ENCODE measurements around the gene GABARAPL2.
"Not testable (repeated sequence)": the region's sequence is repeated elsewhere in the genome, so short reads cannot be mapped to it uniquely, and the experiment has no call there.

GABARAPL2 gene

GRCh38 chr16:75537776-75538175 lies 28.4 kb upstream of the GABARAPL2 start:
- TF ChIP-seq CTCF (conservative IDR thresholded peaks at IDR 0.05; ENCODE audit: low read depth), result no peak
- no peak for DNase-seq (ENCODE audit: low spot score)
- ChIA-PET CTCF (interaction anchor here (0.6 kb wide), 1 partner anchor 27 kb away, joined by 3 read pairs; no protein-coding TSS in a partner anchor), POLR2A (ENCODE audit: low non-redundant PET) (no interaction called here)
- no peak overlapping the region for H3K27ac ChIP-seq

GRCh38 chr16:75538882-75539565 lies 27.2 kb upstream of the GABARAPL2 start:
- POLR2A ChIA-PET (ENCODE audit: low non-redundant PET); DNase-seq (ENCODE audit: low spot score); H3K27ac ChIP-seq: not testable (repeated sequence)
- CTCF ChIA-PET, result interaction anchor here (0.7 kb wide), 1 partner anchor 61 kb away, joined by 4 read pairs; no protein-coding TSS in a partner anchor

GRCh38 chr16:75541236-75541635 lies 24.9 kb upstream of the GABARAPL2 start:
- TF ChIP-seq CTCF (conservative IDR thresholded peaks at IDR 0.05; ENCODE audit: low read depth), result no peak
- ChIA-PET POLR2A (ENCODE audit: low non-redundant PET) (no interaction called here), CTCF (interaction anchor here (1.5 kb wide), 1 partner anchor 9 kb away, joined by 3 read pairs; no protein-coding TSS in a partner anchor)
- no peak overlapping the region for H3K27ac ChIP-seq
- DNase-seq (ENCODE audit: low spot score), result no peak

GRCh38 chr16:75542462-75542861 lies 23.7 kb upstream of the GABARAPL2 start:
- H3K27ac ChIP-seq; POLR2A ChIA-PET (ENCODE audit: low non-redundant PET); DNase-seq (ENCODE audit: low spot score); CTCF ChIA-PET: not testable (repeated sequence)

GRCh38 chr16:75545879-75546278 lies 20.3 kb upstream of the GABARAPL2 start:
- DNase-seq (ENCODE audit: low spot score); CTCF ChIA-PET; POLR2A ChIA-PET (ENCODE audit: low non-redundant PET): not testable (repeated sequence)

GRCh38 chr16:75546293-75546692 lies 19.9 kb upstream of the GABARAPL2 start:
- H3K27ac ChIP-seq, result no peak overlapping the region
- DNase-seq (ENCODE audit: low spot score), result no peak
- no peak for TF ChIP-seq CTCF (conservative IDR thresholded peaks at IDR 0.05; ENCODE audit: low read depth)
- CTCF ChIA-PET, result no interaction called here
- POLR2A ChIA-PET (ENCODE audit: low non-redundant PET), result no interaction called here

More at GRCh38 chr16:75545879-75546278, 20.3 kb upstream of the GABARAPL2 start:
- H3K27ac ChIP-seq, result not testable (repeated sequence)

- CTCF ChIA-PET; POLR2A ChIA-PET (ENCODE audit: low non-redundant PET); DNase-seq (ENCODE audit: low spot score); H3K27ac ChIP-seq: not testable (repeated sequence)
Observed at GRCh38 chr16:75548456-75548855, 17.7 kb upstream of the GABARAPL2 start.

GRCh38 chr16:75550211-75550662 lies 15.9 kb upstream of the GABARAPL2 start:
- POLR2A ChIA-PET (ENCODE audit: low non-redundant PET), result no interaction called here
- H3K27ac ChIP-seq, result no peak overlapping the region
- DNase-seq (ENCODE audit: low spot score), result no peak
- no peak for TF ChIP-seq CTCF (conservative IDR thresholded peaks at IDR 0.05; ENCODE audit: low read depth)
- CTCF ChIA-PET, result interaction anchor here (0.5 to 1.0 kb wide), 3 partner anchors 10 to 122 kb away, joined by 3 to 6 read pairs (median 3); no protein-coding TSS in a partner anchor

All from RWPE1 (cell line).